ENCODE data around the gene PAWR. TPM values are rescaled to one million over a fixed set of nuclear protein-coding genes. Genes with fewer than 3 reads are reported as not detected.

The PAWR gene
- total RNA-seq, 1 donor from 2014 or later, result 53.5 TPM

- no peak overlapping the region for H3K4me3 ChIP-seq
- no peaks in the 10 kb centered on the region for H3K36me3 ChIP-seq
- H3K4me1 ChIP-seq, result peaks cover 44% of the 10 kb centered on the region
- no peak for DNase-seq
- no peak for ATAC-seq
- H3K27ac ChIP-seq, result no peak overlapping the region
- H3K27me3 ChIP-seq (ENCODE audit: low read depth), result no peaks in the 10 kb centered on the region
- no peaks in the 10 kb centered on the region for H3K9me3 ChIP-seq
- TF ChIP-seq CTCF (IDR thresholded peaks at IDR 0.05), result no peak
- intact Hi-C loops (cut with DNase I), result no loop called here
These were observed 138.6 kb downstream of the PAWR start for GRCh38 chr12:79552192-79552591.

- Histone ChIP-seq H3K4me1 (peaks cover 27% of the 10 kb centered on the region), H3K36me3 (no peaks in the 10 kb centered on the region), H3K4me3 (no peak overlapping the region), H3K27ac (peak overlapping the region; percentile 71), H3K27me3 (ENCODE audit: low read depth) (no peaks in the 10 kb centered on the region), H3K9me3 (no peaks in the 10 kb centered on the region)
- no peak for DNase-seq
- TF ChIP-seq CTCF (IDR thresholded peaks at IDR 0.05), result no peak
- peak in 1 of 2 donors; percentile 61 for ATAC-seq
- intact Hi-C loops (cut with DNase I), result no loop called here
These were observed 141.1 kb downstream of the PAWR start for GRCh38 chr12:79549531-79550271.

- no peak for TF ChIP-seq CTCF (IDR thresholded peaks at IDR 0.05)
- Histone ChIP-seq H3K4me3 (no peak overlapping the region), H3K27ac (peak overlapping the region; percentile 71), H3K36me3 (no peaks in the 10 kb centered on the region), H3K4me1 (peaks cover 27% of the 10 kb centered on the region), H3K9me3 (no peaks in the 10 kb centered on the region), H3K27me3 (ENCODE audit: low read depth) (no peaks in the 10 kb centered on the region)
- DNase-seq, result no peak
- no peak for ATAC-seq
- intact Hi-C loops (cut with DNase I), result no loop called here
These were observed 142.2 kb downstream of the PAWR start for GRCh38 chr12:79548610-79548924.

- intact Hi-C loops (cut with DNase I), result no loop called here
- peak; percentile 72 for TF ChIP-seq CTCF (IDR thresholded peaks at IDR 0.05)
- Histone ChIP-seq H3K36me3 (no peaks in the 10 kb centered on the region), H3K4me1 (peaks cover 27% of the 10 kb centered on the region), H3K27me3 (ENCODE audit: low read depth) (no peaks in the 10 kb centered on the region), H3K4me3 (no peak overlapping the region), H3K27ac (peak overlapping the region; percentile 71), H3K9me3 (no peaks in the 10 kb centered on the region)
- DNase-seq (no peak), ATAC-seq (peak; percentile 72 to 79)
These were observed 142.8 kb downstream of the PAWR start for GRCh38 chr12:79547735-79548609.

GRCh38 chr12:79547044-79547734 is 143.6 kb downstream of the PAWR start:
- DNase-seq (no peak), ATAC-seq (peak; percentile 90 to 92)
- no peaks in the 10 kb centered on the region for H3K9me3 ChIP-seq
- H3K4me1 ChIP-seq, result peaks cover 27% of the 10 kb centered on the region
- no peak overlapping the region for H3K4me3 ChIP-seq
- intact Hi-C loops (cut with DNase I), result no loop called here
- no peaks in the 10 kb centered on the region for H3K27me3 ChIP-seq (ENCODE audit: low read depth)
- H3K36me3 ChIP-seq, result no peaks in the 10 kb centered on the region
- peak overlapping the region; percentile 71 for H3K27ac ChIP-seq
- no peak for TF ChIP-seq CTCF (IDR thresholded peaks at IDR 0.05)
